GM03348 (cell line): ENCODE measurements around the gene DGUOK.
"Not testable (repeated sequence)": the region's sequence is repeated elsewhere in the genome, so short reads cannot be mapped to it uniquely, and the experiment has no call there.

Source experiments
- DNase-seq: peaks from one replicate; pipeline ENCODE4 v3.0.0; 2012; ENCODE audit warnings: low spot score

The DGUOK gene

GRCh38 chr2:73921581-73921980 lies 5.1 kb upstream of the DGUOK start:
- no peak for DNase-seq

GRCh38 chr2:73922681-73923080 lies 4.0 kb upstream of the DGUOK start:
- no peak for DNase-seq

GRCh38 chr2:73925033-73925704 lies 1.5 kb upstream of the DGUOK start:
- DNase-seq, result no peak

GRCh38 chr2:73925853-73926492 lies 707 bp upstream of the DGUOK start:
- DNase-seq, result no peak

GRCh38 chr2:73927344-73927743 lies 664 bp downstream of the DGUOK start:
- no peak for DNase-seq

- no peak for DNase-seq
Measured at GRCh38 chr2:73928963-73929347, 2.3 kb downstream of the DGUOK start.

GRCh38 chr2:73930386-73930785 lies 3.7 kb downstream of the DGUOK start:
- DNase-seq, result no peak

- peak; percentile 13 for DNase-seq
Measured at GRCh38 chr2:73931531-73932500, 5.1 kb downstream of the DGUOK start.

GRCh38 chr2:73933194-73933593 lies 6.5 kb downstream of the DGUOK start:
- DNase-seq, result no peak

- DNase-seq, result no peak
Measured at GRCh38 chr2:73935641-73936040, 9.0 kb downstream of the DGUOK start.

- no peak for DNase-seq
Measured at GRCh38 chr2:73937103-73937885, 10.6 kb downstream of the DGUOK start.

- DNase-seq, result no peak
Measured at GRCh38 chr2:73937899-73938298, 11.2 kb downstream of the DGUOK start.

GRCh38 chr2:73938718-73939352 lies 12.2 kb downstream of the DGUOK start:
- DNase-seq, result peak; percentile 69

GRCh38 chr2:73939419-73939818 lies 12.7 kb downstream of the DGUOK start:
- DNase-seq, result peak; percentile 48

GRCh38 chr2:73940066-73940465 lies 13.4 kb downstream of the DGUOK start:
- DNase-seq, result not testable (repeated sequence)

GRCh38 chr2:73942664-73943063 lies 16.0 kb downstream of the DGUOK start:
- DNase-seq, result no peak

- no peak for DNase-seq
Measured at GRCh38 chr2:73944714-73945113, 18.0 kb downstream of the DGUOK start.

- no peak for DNase-seq
Measured at GRCh38 chr2:73946215-73946614, 19.5 kb downstream of the DGUOK start.

- DNase-seq, result no peak
Measured at GRCh38 chr2:73946666-73947065, 20.0 kb downstream of the DGUOK start.

- no peak for DNase-seq
Measured at GRCh38 chr2:73947412-73948018, 20.8 kb downstream of the DGUOK start.

GRCh38 chr2:73949802-73950201 lies 23.1 kb downstream of the DGUOK start:
- no peak for DNase-seq
